Measurements from ENCODE around the gene COLEC12. TPM values are rescaled to one million over a fixed set of nuclear protein-coding genes. Genes with fewer than 3 reads are reported as not detected.

The COLEC12 gene
- total RNA-seq, 2 donors from 2014 or later = 1.9 to 4.7 TPM

DNA sequence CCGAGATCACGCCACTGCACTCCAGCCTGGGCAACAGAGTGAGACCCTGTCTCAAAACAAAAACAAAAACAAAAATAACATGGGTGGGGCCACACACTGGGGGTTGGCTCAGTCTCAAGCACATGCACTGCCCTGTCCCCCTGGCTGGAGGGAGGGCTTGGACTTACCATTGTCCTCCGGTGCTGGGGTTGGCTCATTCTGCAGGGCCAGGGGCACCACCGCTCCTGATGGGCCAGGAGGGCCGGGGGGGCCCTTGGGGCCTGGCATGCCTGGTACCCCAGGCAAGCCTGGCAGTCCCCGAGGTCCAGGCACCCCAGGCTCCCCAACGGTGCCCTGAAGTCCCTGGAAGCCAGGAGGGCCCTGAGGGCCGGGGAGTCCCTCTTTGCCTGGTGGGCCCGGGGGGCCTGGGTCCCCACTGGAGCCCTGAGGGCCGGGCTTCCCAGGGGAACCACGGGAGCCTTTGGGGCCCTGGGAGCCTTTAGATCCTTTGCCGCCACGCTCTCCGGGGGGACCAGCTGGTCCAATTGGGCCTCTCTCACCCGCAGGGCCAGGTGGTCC lies 165.8 kb downstream of the COLEC12 start:
- intact Hi-C loops (cut with DNase I) = no loop called here
- Histone ChIP-seq H3K9me3 (no peaks in the 10 kb centered on the region), H3K9ac (ENCODE audit: low read depth in 2 of 2, low read length in 2 of 2) (no peak overlapping the region), H3K27ac (no peak overlapping the region), H3K4me1 (no peaks in the 10 kb centered on the region), H3K27me3 (no peaks in the 10 kb centered on the region), H3K4me3 (no peak overlapping the region), H3K36me3 (no peaks in the 10 kb centered on the region)
- DNase-seq = no peak
- TF ChIP-seq, protein P1, sequence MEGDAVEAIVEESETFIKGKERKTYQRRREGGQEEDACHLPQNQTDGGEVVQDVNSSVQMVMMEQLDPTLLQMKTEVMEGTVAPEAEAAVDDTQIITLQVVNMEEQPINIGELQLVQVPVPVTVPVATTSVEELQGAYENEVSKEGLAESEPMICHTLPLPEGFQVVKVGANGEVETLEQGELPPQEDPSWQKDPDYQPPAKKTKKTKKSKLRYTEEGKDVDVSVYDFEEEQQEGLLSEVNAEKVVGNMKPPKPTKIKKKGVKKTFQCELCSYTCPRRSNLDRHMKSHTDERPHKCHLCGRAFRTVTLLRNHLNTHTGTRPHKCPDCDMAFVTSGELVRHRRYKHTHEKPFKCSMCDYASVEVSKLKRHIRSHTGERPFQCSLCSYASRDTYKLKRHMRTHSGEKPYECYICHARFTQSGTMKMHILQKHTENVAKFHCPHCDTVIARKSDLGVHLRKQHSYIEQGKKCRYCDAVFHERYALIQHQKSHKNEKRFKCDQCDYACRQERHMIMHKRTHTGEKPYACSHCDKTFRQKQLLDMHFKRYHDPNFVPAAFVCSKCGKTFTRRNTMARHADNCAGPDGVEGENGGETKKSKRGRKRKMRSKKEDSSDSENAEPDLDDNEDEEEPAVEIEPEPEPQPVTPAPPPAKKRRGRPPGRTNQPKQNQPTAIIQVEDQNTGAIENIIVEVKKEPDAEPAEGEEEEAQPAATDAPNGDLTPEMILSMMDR (IDR thresholded peaks at IDR 0.05) = no peak

DNA sequence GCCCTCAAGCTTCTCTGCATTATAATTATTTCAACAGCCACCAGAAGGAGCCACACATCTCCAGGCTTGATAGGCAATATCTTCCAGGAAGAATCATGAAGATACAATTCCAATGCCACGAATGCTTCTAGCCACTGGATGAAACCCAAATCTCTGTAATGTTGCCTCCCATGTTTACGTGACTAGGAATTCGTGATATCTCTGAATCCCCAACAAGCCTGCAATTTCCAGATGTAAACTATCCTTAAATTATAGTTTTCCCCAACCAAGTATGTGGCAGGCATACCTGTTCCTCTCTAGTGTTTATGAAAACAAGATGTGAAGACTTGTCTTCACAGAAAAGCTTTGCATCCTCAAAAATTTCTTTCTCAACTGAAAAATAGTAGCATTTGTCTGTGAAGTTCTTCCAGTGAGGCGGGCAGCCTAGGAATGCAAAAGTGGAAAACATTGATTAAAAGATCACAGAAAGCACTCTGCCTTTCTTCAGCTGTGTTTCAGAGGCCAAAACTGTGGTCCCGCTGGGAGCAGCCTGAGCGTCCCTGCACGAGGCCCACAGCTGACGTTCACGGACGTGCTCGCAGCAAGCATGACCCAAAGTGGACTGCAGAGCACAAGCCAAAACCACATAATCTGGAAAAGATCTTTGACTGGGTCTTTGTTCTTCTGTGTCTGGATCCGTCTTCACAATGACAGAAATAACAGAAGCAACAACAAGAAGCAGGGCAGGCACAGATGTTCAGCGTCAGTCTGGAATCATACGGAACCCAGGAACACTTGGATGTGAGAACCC lies 167.6 kb downstream of the COLEC12 start:
- intact Hi-C loops (cut with DNase I) = no loop called here
- H3K9ac ChIP-seq (ENCODE audit: low read depth in 2 of 2, low read length in 2 of 2) = no peak overlapping the region
- no peaks in the 10 kb centered on the region for H3K27me3 ChIP-seq
- no peak overlapping the region for H3K4me3 ChIP-seq
- no peaks in the 10 kb centered on the region for H3K9me3 ChIP-seq
- H3K36me3 ChIP-seq = no peaks in the 10 kb centered on the region
- no peaks in the 10 kb centered on the region for H3K4me1 ChIP-seq
- no peak overlapping the region for H3K27ac ChIP-seq
- DNase-seq = no peak
- TF ChIP-seq, protein P1 (IDR thresholded peaks at IDR 0.05) = no peak

DNA sequence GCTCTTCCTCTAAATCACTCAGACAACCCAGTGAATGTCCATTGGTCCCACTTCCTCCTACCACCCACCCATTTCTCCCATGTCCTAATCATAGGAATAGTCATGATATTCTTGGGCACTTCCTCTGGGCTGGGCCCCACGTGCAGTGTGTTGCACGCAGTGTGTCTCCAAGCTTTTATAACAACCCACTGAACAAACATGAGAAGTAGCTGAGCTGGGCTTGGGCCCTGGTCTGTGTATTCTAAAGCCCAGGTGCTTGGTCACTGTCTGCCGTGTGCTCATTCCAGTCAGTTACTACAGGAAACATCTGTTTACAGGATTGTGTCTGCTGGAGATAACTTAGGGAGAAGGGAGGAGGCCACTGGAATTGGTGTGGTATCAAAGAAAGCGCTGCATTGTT lies 168.5 kb downstream of the COLEC12 start:
- Histone ChIP-seq H3K27ac (no peak overlapping the region), H3K9ac (ENCODE audit: low read depth in 2 of 2, low read length in 2 of 2) (no peak overlapping the region), H3K4me3 (no peak overlapping the region), H3K9me3 (no peaks in the 10 kb centered on the region), H3K36me3 (no peaks in the 10 kb centered on the region), H3K4me1 (no peaks in the 10 kb centered on the region), H3K27me3 (no peaks in the 10 kb centered on the region)
- TF ChIP-seq, protein P1 (IDR thresholded peaks at IDR 0.05) = no peak
- no peak for DNase-seq
- intact Hi-C loops (cut with DNase I) = no loop called here

DNA sequence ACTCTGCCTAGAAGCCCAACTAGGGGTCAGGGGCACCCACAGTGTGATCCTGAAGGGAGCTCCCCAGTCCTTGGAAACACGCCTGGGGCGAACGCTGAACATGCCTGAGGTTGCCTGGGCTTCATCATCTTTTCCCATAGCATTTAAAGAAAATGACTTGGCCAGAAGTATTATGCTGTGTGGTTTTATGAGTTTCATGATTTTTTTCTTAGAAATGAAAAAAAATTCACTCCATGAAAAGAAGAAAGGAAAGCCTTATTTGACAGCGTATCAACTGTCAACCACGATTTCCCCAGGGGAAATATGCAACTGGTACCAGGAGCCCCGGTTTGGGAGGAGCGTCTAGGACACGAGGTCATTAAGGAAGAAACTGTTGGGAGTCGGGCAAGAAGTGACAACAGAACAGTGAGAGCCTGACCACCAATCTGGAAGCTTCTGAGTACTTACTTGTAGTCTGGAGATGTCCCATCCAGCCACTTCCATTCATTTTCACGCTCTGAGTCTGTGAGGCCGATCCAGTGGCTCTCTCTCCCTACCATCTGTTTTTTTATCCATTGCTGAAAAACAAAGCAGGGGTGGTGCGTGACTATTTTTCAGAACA lies 169.2 kb downstream of the COLEC12 start:
- H3K27ac ChIP-seq = no peak overlapping the region
- H3K9me3 ChIP-seq = no peaks in the 10 kb centered on the region
- intact Hi-C loops (cut with DNase I) = no loop called here
- TF ChIP-seq, protein P1 (IDR thresholded peaks at IDR 0.05) = no peak
- H3K9ac ChIP-seq (ENCODE audit: low read depth in 2 of 2, low read length in 2 of 2) = no peak overlapping the region
- H3K36me3 ChIP-seq = no peaks in the 10 kb centered on the region
- no peaks in the 10 kb centered on the region for H3K4me1 ChIP-seq
- DNase-seq = no peak
- no peaks in the 10 kb centered on the region for H3K27me3 ChIP-seq
- no peak overlapping the region for H3K4me3 ChIP-seq

DNA sequence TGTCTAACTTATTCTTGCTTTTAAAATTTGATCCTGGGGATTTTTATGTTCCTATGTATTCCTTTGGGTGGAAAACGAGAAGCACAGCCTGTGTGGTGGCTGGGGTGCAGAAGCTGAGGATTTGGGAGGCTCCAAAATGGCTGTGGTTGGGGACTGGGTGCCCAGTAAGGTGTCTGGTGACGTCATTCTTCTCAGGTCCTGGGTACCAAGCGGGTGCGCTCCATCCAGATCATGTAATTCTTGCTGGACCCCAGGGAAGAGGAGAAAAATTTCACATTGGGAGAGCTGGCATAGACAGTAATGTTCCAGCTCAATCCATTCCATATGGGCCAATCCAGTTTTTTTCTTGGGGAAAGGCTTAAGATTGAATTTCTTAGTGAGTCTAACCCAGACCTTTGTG lies 171.6 kb downstream of the COLEC12 start:
- no peak for DNase-seq
- no peak overlapping the region for H3K9ac ChIP-seq (ENCODE audit: low read depth in 2 of 2, low read length in 2 of 2)
- intact Hi-C loops (cut with DNase I) = no loop called here

More for the DNA sequence above, 171.6 kb downstream of the COLEC12 start:
- Histone ChIP-seq H3K9me3 (no peaks in the 10 kb centered on the region), H3K4me1 (no peaks in the 10 kb centered on the region), H3K27me3 (no peaks in the 10 kb centered on the region), H3K4me3 (no peak overlapping the region), H3K36me3 (no peaks in the 10 kb centered on the region), H3K27ac (no peak overlapping the region)
- TF ChIP-seq, protein P1 (IDR thresholded peaks at IDR 0.05) = no peak

Measured in colonic mucosa (tissue), 4 donors.